ENCODE results near the gene CTNNAL1. TPM values are rescaled to one million over a fixed set of nuclear protein-coding genes. Genes with fewer than 3 reads are reported as not detected.

The CTNNAL1 gene
- total RNA-seq, 1 donor from 2014 or later, result 177 TPM

- ATAC-seq (no peak), DNase-seq (ENCODE audit: low spot score) (no peak)
- intact Hi-C loops (cut with DNase I), result no loop called here
Measured at GRCh38 chr9:109033941-109034700, 20.8 kb upstream of the CTNNAL1 start.

GRCh38 chr9:109031241-109031640 is 17.9 kb upstream of the CTNNAL1 start:
- intact Hi-C loops (cut with DNase I), result no loop called here
- DNase-seq (ENCODE audit: low spot score), result no peak
- no peak for ATAC-seq

GRCh38 chr9:109030426-109030825 is 17.1 kb upstream of the CTNNAL1 start:
- DNase-seq (ENCODE audit: low spot score), result no peak
- intact Hi-C loops (cut with DNase I), result no loop called here
- ATAC-seq, result no peak

- intact Hi-C loops (cut with DNase I), result no loop called here
- no peak for DNase-seq (ENCODE audit: low spot score)
Measured at GRCh38 chr9:109028457-109028856, 15.2 kb upstream of the CTNNAL1 start.

GRCh38 chr9:109027176-109027575 is 13.9 kb upstream of the CTNNAL1 start:
- intact Hi-C loops (cut with DNase I), result no loop called here
- ATAC-seq (no peak), DNase-seq (ENCODE audit: low spot score) (no peak)

More at GRCh38 chr9:109028457-109028856, 15.2 kb upstream of the CTNNAL1 start:
- no peak for ATAC-seq

- no peak for DNase-seq (ENCODE audit: low spot score)
- intact Hi-C loops (cut with DNase I), result no loop called here
Measured at GRCh38 chr9:109026306-109026705, 13.0 kb upstream of the CTNNAL1 start.

GRCh38 chr9:109022873-109023272 is 9.6 kb upstream of the CTNNAL1 start:
- intact Hi-C loops (cut with DNase I), result no loop called here
- ATAC-seq (no peak), DNase-seq (ENCODE audit: low spot score) (no peak)

More at GRCh38 chr9:109026306-109026705, 13.0 kb upstream of the CTNNAL1 start:
- ATAC-seq, result no peak

GRCh38 chr9:109020581-109021511 is 7.5 kb upstream of the CTNNAL1 start:
- DNase-seq (ENCODE audit: low spot score) (no peak), ATAC-seq (no peak)
- intact Hi-C loops (cut with DNase I), result no loop called here

GRCh38 chr9:109020113-109020512 is 6.8 kb upstream of the CTNNAL1 start:
- DNase-seq (ENCODE audit: low spot score), result no peak
- ATAC-seq, result no peak
- intact Hi-C loops (cut with DNase I), result no loop called here

- no peak for ATAC-seq
- DNase-seq (ENCODE audit: low spot score), result no peak
- intact Hi-C loops (cut with DNase I), result loop anchor here (5.0 kb wide), 1 partner anchor 1097 kb away; no protein-coding TSS in a partner anchor
Measured at GRCh38 chr9:109019420-109019819, 6.1 kb upstream of the CTNNAL1 start.

- intact Hi-C loops (cut with DNase I), result loop anchor here (5.0 kb wide), 1 partner anchor 1095 kb away; no protein-coding TSS in a partner anchor
- DNase-seq (ENCODE audit: low spot score), result no peak
- ATAC-seq, result no peak
Measured at GRCh38 chr9:109017493-109017892, 4.2 kb upstream of the CTNNAL1 start.

GRCh38 chr9:109017061-109017460 is 3.8 kb upstream of the CTNNAL1 start:
- intact Hi-C loops (cut with DNase I), result loop anchor here (5.0 kb wide), 1 partner anchor 1095 kb away; no protein-coding TSS in a partner anchor
- ATAC-seq, result no peak
- DNase-seq (ENCODE audit: low spot score), result no peak

GRCh38 chr9:109016132-109016531 is 2.8 kb upstream of the CTNNAL1 start:
- no peak for DNase-seq (ENCODE audit: low spot score)
- intact Hi-C loops (cut with DNase I), result loop anchor here (5.0 kb wide), 1 partner anchor 1094 kb away; no protein-coding TSS in a partner anchor
- no peak for ATAC-seq

- ATAC-seq, result no peak
- intact Hi-C loops (cut with DNase I), result loop anchor here (5.0 kb wide), 1 partner anchor 1092 kb away; no protein-coding TSS in a partner anchor
- DNase-seq (ENCODE audit: low spot score), result no peak
Measured at GRCh38 chr9:109014608-109015280, 1.4 kb upstream of the CTNNAL1 start.

GRCh38 chr9:109013679-109014607 is 644 bp upstream of the CTNNAL1 start:
- intact Hi-C loops (cut with DNase I), result no loop called here
- DNase-seq (ENCODE audit: low spot score), result no peak
- peak; percentile 48 for ATAC-seq

- intact Hi-C loops (cut with DNase I), result no loop called here
- DNase-seq (ENCODE audit: low spot score) (peak; percentile 65), ATAC-seq (peak; percentile 40)
Measured at GRCh38 chr9:109012009-109012875, 1.1 kb downstream of the CTNNAL1 start.

GRCh38 chr9:109011231-109011671 is 2.0 kb downstream of the CTNNAL1 start:
- ATAC-seq (no peak), DNase-seq (ENCODE audit: low spot score) (no peak)
- intact Hi-C loops (cut with DNase I), result no loop called here

All from sciatic nerve (tissue), 2 donors.